Measurements from ENCODE around the gene ARFRP1.
A peak's percentile ranks its signal among the peaks of the same experiment; 100 is the strongest.

Gene ARFRP1

DNA sequence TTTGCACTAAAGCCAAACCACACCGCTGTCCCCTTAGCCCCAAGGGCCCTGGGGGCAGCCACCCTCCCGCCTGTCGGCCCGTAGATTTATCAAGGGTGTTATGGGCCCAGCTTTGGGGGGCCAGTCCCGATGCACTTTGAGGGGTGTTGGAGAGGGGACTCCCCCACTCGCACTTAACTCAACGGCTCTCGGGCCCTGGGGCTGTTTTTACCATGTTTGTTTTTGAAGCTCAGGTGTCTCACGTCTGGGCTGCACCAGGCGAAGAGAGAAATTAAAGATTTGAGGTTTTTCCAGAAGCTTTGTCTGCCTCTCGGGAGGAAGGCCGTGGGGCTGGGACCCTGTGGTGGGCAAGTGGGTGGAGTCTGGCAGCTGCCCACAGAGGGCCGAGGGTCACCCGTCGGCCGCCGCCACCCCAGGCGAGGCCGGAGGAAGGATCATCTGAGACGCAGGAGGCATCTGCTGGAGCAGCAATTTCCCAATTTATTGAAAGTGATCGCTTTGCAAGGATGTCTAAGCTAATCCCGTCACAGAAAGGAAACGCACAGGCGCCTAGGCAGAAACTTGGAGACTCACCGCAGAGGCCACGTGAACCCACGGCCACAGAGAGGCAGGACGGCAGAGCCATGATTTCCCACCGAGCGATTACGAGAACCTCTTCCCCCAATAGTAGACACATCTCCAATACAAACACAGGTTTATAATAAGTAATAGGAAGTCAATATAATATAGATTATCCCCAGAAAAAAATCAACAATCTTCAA is 35.6 kb upstream of the ARFRP1 start:
- DNase-seq: no peak

DNA sequence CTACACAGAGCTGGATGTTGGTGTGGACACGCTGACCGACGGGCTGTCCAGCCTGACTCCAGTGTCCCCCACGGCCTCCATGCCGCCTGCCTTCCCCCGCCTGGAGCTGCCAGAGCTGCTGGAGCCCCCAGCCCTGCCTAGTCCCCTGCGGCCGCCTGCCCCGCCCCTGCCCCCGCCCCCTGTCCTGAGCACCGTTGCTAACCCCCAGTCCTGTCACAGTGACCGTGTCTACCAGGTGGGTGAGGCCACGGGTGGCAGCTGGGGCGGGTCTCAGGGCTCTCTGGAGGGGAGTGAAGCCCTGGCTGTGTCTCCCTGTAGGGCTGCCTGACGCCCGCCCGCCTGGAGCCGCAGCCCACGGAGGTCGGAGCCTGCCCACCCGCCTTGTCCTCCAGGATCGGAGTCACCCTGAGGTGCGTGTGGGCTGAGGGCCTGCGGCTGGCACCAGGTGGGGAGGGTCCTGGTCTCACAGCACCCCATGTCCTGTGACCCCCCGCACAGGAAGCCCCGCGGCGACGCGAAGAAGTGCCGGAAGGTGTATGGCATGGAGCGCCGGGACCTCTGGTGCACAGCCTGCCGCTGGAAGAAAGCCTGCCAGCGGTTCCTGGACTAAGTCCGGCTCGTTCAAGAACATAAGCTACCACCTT is 34.7 kb upstream of the ARFRP1 start:
- no peak for DNase-seq

DNA sequence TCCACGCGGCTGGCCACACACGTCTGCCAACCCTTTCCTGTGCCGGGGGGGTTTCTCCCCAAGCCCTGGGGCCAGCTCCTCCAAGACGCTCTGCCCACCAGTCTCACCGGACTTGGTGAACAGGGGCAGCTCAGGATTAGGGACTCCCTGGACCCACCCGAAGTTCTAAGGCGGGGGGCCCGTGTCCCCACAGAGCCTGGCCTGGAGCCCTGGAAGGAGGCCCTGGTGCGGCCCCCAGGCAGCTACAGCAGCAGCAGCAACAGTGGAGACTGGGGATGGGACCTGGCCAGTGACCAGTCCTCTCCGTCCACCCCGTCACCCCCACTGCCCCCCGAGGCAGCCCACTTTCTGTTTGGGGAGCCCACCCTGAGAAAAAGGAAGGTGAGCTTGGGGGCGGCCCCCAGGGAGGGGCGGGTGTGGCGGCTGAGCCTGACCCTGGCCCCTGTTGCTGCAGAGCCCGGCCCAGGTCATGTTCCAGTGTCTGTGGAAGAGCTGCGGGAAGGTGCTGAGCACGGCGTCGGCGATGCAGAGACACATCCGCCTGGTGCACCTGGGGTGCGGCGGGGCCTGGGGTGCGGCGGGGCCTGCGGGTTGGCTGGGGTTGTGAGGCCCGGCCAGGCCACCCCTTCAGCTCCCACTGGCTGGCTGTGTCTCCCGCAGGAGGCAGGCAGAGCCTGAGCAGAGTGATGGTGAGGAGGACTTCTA is 34.1 kb upstream of the ARFRP1 start:
- DNase-seq: no peak

DNA sequence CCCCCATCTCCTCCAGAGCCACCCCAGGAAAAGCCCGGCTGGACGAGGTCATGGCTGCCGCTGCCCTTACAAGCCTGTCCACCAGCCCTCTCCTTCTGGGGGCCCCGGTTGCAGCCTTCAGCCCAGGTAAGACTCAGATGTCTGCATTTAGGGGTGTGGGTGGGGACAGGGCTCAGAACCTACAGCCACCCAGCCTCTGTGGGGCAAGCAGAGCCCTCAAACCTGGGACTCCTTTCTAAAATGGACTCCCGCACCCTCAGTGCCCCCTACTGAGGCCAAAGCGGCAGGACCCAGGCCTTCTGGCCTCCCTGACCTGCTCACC is 33.5 kb upstream of the ARFRP1 start:
- DNase-seq: no peak

DNA sequence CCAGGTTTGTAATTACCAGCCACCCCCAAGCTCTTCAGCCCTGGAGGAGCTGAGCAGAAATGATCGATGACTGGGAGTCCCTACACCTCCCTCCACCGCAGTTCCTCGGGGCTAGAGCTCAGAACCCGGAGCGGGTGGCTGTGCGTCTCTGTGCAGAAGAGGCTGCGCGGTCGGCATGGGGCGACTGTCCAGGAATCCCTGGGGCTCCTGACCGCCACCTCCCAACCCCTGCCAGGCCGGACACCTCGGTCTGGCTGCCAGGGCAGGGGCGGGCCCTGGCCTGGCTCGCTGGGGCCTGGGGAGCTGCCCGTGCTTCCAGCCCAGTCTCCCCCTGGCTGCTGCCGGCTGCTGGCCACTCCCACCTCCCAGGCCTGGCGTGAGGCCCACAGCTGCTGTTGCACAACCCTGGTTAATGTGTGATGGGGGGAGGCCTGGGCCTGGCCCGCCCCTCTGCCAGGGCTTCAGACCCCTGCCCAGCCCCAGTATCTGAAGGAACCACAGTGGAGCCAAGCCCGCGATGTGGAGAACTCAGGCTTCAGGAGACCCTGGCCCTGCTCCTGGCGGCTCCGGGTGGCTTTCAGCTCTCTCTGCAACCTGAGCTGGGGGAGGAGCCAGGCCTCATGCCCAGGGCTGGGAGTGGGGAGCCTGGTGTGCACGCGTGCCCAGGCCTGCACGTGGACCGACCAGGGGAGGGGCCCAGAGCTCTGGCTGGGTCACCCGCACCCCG is 33.0 kb upstream of the ARFRP1 start:
- peak; percentile 48 for DNase-seq

DNA sequence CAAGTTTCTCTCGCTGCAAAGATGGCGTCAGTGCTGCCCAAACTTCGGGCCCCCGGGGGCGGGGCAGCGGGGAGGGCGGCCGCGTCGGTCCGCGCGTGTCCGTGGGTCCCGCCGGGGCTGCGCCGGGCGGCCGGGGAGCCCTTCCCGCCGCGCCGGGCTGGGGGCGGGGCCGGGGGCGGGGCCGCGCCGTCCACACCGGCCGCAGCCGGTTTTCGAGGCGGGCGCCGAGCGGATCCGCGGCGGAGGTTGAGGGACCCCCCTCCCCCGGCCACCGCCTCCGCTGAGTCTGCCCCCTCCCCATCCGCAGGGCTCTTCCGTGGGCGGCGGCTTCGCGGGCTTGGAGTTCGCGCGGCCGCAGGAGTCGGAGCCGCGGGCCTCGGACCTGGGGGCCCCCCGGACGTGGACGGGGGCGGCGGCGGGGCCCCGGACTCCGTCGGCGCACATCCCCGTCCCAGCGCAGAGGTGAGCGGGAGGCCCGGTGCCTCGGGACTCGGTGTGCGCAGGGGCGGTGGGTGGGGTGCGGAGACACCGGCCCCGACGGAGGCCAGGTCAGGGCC is 32.4 kb upstream of the ARFRP1 start:
- no peak for DNase-seq

DNA sequence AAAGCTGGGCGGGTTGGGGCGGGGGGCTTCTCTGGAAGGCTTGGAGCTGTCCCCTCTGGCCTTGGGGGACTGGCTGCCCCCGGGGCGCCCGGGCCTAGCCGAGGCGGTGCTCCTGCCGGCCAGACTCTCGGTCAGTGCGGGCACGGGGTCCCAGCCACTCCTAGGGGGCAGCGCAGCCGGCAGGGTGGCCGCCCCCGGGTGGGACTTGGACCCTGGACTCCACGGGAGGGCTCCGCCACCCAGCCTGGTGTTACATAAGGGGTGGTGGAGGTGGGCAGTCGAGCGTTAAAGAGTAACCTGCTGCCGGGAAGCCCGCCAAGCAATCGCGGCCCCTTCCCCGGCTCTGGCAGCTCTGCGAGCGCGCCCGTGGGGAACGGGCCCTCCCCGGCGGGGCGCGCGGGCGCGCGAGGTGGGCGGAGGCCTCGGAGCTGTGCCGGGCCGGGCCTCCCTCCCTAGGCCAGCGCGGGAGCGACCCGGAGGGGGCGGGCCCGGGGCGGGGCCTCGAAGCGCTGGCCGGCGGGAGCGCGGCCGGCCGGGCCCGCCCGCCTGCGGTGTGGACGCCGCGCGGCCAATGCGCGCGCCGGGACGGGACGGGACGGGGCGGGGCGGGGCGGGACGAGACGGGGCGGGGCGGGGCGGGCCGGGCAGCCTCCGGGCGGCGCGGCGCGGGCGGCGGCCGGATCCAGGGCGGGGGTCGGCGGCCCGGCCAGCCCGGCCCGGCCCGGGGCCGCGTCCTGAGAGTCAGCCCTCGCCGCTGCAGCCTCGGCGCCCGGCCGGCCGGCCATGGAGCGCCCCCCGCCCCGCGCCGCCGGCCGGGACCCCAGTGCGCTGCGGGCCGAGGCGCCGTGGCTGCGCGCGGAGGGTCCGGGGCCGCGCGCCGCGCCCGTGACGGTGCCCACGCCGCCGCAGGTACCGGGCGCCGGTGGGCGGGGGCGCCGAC is 31.6 kb upstream of the ARFRP1 start, which contains the start of gene SLC2A4RG:
SLC2A4RG (plus strand) TSS at position 647 of the 940 bp plus-strand sequence; CDS start at position 784, 137 bp downstream.
- DNase-seq: peak; percentile 47

DNA sequence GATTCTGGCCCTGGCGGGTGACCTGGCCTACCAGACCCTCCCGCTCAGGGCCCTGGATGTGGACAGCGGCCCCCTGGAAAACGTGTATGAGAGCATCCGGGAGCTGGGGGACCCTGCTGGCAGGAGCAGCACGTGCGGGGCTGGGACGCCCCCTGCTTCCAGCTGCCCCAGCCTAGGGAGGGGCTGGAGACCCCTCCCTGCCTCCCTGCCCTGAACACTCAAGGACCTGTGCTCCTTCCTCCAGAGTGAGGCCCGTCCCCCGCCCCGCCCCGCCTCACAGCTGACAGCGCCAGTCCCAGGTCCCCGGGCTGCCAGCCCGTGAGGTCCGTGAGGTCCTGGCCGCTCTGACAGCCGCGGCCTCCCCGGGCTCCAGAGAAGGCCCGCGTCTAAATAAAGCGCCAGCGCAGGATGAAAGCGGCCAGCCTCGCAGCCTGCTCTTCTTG is 30.9 kb upstream of the ARFRP1 start:
- no peak for DNase-seq

DNA sequence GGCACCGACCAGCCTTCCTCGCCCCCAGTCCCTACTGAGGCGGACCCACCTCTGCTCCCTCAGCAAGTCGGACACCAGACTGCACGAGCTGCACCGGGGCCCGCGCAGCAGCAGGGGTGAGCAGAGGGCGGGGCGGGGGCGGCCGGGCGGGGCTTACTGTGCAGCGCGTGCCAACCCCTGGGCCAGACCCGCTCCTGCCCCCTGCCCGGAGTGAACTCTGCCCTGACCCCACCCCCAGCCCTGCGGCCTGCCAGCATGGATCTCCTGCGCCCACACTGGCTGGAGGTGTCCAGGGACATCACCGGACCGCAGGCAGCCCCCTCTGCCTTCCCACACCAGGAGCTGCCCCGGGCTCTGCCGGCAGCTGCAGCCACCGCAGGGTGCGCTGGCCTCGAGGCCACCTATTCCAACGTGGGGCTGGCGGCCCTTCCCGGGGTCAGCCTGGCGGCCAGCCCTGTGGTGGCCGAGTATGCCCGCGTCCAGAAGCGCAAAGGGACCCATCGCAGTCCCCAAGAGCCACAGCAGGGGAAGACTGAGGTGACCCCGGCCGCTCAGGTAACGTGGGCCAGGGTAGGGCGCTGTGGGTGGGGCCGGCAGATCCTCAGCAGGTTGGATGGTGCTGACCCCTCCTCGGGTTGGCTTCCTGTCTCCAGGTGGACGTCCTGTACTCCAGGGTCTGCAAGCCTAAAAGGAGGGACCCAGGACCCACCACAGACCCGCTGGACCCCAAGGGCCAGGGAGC is 30.3 kb upstream of the ARFRP1 start:
- DNase-seq: no peak

DNA sequence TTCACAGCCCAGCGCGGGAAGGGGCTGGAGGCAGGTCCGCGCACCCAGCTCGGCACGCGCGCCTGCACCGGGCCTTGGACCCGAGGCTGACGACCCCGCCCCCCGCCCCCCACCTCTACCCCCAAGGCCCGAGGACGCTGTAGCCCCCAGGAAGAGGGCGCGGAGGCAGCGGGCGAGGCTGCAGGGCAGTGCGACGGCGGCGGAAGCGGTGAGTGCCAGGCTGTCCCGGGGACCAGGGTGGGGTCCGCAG is 29.8 kb upstream of the ARFRP1 start:
- DNase-seq: no peak

DNA sequence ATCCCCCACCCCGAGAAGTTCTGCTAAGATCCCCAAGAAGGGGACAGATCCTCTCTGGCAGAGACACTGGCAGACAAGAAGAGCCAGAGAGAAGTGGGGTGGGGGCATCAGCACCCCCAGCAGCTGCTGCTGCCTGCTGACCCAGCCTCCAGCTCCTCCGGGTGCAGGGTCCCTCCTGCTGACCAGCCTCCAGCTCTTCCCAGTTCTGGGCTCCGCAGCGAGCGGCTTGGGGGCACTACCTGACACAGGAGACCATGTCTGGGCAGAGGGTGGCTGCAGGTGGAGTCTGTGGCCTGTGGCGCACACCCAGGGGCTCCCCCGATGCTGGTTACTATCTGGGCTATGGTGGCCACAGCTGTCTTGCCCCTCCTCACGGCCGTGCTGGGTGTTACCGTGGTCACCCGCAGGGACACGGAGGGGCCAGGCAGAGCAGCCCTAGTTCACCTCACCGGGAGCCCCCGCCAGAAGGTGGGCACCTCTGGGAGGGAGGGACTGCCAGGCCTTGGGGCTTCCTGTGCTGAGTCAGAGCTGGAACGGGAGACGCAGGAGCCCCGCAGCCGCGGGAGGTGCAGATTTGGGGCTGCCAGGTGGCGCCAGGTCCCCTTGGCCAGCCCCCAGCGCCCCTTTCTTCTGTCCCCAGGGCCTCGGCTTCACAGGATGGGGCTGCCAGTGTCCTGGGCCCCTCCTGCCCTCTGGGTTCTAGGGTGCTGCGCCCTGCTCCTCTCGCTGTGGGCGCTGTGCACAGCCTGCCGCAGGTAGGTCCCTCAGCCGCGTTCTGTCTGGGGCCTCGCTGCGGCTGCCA is 29.3 kb upstream of the ARFRP1 start:
- DNase-seq: no peak

DNA sequence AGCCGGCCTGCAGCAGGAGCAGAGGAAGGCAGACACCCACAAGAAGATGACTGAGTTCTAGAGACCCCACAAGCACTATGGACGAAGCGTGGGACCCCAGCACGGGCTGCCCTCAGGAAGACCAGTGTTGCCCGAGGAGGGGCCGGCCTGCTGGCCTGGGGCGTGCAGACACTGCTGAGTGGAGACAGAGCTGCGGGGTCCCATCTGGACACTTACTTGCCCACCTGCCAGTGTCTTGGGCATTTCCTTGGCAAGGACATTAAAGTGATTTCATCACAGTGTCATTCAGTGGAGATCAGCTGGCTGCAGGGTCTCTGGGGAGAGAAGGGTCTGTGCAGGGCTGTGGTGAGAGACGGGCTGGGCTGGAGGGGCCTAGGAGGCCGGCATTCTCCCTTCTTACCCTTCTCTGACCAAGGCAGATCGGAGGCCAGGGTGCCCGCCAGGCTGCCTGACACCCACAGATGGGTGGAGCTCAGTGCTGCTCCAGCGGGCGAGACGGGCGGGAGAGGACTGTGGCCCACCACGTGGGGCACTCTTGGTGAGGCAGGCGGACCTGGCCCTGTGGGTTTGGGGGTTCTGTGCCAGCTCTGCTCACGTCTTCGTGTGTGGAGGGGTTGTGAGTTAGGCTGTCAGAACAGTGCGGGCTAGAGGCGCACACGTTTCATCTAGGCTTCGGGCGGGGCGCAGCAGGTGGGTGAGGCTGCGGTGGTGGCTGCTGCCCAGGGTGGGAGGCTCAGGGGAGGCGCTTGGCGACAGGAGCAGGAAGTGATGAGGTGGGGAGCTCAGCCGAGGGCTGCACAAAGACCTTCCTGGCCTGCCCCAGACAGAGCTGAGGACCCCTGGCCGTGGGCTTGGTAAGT is 28.3 kb upstream of the ARFRP1 start, which contains the start of gene LIME1:
LIME1 (plus strand) TSS at position 806 of the 860 bp plus-strand sequence. CDS start 886 bp downstream, outside the sequence.
- DNase-seq: no peak

DNA sequence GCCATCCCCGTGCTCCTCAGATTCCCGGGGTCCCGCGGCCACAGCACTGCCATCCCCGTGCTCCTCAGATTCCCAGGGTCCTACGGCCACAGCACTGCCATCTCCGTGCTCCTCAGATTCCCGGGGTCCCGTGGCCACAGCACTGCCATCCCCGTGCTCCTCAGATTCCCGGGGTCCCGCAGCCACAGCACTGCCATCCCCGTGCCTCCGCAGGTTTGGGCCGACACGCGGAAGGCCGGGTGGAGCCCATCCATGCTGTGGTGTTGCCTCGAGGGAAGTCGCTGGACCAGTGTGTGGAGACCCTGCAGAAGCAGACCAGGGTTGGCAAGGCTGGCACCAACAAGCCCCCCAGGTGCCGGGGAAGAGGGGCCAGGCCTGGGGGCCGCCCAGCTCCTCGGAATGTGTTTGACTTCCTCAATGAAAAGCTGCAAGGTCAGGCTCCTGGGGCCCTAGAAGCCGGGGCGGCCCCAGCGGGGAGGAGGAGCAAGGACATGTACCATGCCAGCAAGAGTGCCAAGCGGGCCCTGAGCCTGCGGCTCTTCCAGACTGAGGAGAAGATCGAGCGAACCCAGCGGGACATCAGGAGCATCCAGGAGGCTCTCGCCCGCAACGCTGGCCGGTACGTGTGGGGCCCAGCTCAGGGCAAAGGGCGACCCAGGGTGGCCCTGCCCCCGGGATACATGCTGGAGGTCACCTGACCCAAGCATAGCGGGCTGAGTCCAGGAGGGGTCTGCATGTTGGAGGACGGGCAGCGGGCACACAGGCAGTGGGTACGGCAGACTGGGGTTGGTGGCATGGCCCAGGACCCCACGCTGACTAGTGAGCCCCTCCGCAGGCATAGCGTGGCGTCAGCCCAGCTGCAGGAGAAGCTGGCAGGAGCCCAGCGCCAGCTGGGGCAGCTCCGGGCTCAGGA is 27.4 kb upstream of the ARFRP1 start:
- DNase-seq: no peak

DNA sequence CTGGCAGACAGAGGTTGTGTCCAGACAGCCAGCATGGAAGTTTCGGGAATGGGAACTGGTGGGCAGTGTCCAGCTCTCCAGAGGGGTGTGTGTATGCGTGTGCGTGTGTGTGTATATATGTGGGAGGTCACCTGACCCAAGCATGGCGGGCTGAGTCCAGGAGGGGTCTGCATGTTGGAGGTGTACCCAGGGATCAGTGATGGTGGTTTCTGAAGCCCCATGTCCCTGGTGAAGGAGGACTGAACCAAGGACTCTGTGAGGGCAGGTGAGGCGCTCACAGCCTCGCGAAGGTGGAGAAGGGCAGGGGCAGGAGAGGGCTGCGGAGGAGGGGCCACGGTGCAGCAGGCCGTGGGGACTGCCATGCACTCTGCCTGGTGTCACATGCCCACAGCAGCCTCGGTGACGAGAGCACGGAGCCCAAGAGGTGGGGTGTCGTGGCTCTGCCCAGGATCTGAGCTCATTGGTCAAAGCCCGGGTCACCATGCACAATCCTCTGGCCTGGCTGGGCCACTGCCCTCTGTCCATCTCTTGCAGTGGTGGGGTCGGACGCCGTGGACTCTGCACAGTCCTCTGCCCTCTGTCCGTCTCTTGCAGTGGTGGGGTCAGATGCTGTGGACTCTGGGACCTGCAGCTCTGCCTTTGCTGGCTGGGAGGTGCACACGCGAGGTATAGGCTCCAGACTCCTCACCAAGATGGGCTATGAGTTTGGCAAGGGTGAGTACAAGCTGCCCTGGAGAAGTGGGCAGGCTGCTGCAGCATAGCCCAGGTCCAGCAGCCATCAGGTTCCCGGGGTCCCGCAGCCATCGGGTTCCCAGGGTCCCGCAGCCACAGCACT is 26.6 kb upstream of the ARFRP1 start:
- no peak for DNase-seq

DNA sequence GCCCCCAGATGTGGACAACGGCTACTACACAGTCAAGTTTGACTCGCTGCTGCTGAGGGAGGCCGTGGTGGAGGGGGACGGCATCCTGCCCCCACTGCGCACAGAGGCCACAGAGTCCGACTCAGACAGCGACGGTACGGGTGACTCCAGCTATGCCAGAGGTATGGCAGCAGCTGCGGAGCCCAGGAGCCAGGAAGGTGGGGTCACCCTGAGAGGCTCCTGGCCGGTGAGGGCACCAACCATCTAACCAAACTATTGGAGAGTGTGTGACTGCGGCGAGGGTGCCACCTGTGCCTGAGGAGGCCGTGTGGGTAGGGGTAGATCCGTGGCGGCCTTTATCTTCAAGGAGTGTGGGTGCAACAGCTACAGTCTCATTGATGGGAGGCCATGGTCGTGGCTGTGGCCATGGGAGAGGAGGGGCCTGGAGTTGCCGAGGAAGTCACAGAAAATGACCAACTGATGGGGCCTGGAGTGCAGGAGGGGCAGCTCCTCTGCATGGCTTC is 25.9 kb upstream of the ARFRP1 start:
- no peak for DNase-seq

DNA sequence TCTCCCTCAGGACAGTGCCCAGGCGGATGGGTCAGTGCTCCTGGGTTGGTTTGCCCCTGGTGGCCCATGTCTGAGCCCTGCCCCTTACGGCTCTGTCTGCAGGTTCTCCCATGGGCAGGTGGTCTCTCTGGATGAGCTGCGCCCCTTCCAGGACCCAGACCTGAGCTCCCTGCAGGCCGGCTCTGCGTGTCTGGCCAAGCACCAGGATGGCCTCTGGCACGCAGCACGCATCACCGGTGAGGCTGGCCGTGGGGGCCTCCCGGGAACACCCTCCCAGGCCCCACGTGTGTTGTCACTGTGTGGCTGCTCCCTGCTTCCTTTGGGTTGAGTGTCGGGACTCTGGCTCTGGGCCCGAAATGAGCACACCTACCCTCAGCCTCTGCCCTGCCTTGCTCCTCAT is 25.3 kb upstream of the ARFRP1 start:
- no peak for DNase-seq

All from NCI-H1048 (cell line).